Gastrocnemius medialis (tissue), 4 donors: Measurements from ENCODE around the gene ZDHHC12. TPM values are rescaled to one million over a fixed set of nuclear protein-coding genes. Genes with fewer than 3 reads are reported as not detected.

ENCODE experiments used
- ATAC-seq, 2 donors: fragments of 150-250 bp; one replicate each; pipeline ENCODE4 v1.9.1; 2016
- DNase-seq, 2 donors: peaks; one replicate each; pipeline ENCODE4 v3.0.0-alpha.2; 2019
- H3K27ac ChIP-seq, 4 donors: fragments of 200-600 bp; sonication (generic); 1 replicate in 1 of 4; 2 replicates in 3 of 4; pipeline ENCODE4 v1.5.1; 2016 to 2018; ENCODE audit warnings: mild to moderate bottlenecking in 2 of 4, moderate library complexity in 1 of 4
- H3K27me3 ChIP-seq, 3 donors: fragments of 200-600 bp; sonication (generic) in 2 of 3; 1 replicate in 1 of 3; 2 replicates in 2 of 3; pipeline versions ENCODE4 v1.5.1 to v1.6.0; 2016 to 2019; ENCODE audit warnings: mild to moderate bottlenecking in 1 of 3, moderate library complexity in 1 of 3
- H3K36me3 ChIP-seq, 2 donors: fragments of 200-600 bp; sonication (generic) in 1 of 2; one replicate each; pipeline ENCODE4 v1.5.1; 2017 to 2018
- H3K4me1 ChIP-seq, 2 donors: fragments of 200-600 bp; sonication (generic) in 1 of 2; one replicate each; pipeline ENCODE4 v1.5.1; 2016 to 2017; ENCODE audit warnings: mild to moderate bottlenecking in 2 of 2
- H3K4me3 ChIP-seq, 4 donors: fragments of 200-600 bp; sonication (generic) in 3 of 4; 1 replicate in 1 of 4; 2 replicates in 3 of 4; pipeline ENCODE4 v1.5.1; 2016 to 2019; ENCODE audit warnings: mild to moderate bottlenecking in 2 of 4
- H3K9me3 ChIP-seq, 3 donors: fragments of 200-600 bp; sonication (generic) in 2 of 3; 1 replicate in 1 of 3; 2 replicates in 2 of 3; pipeline ENCODE4 v1.5.1; 2016 to 2019
- CTCF ChIP-seq, 5 experiments: fragments of 450-650 bp in 3 of 5; fragments of 200-600 bp in 2 of 5; sonication (generic) in 2 of 5; IDR thresholded peaks in 4 of 5; conservative IDR thresholded peaks in 1 of 5; 1 replicate in 4 of 5; 2 replicates in 1 of 5; pipeline ENCODE4 v1.5.1; 2016 to 2019; ENCODE audit warnings: antibody characterized with exemption in 5 of 5, mild to moderate bottlenecking in 3 of 5, moderate library complexity in 3 of 5
- POLR2A ChIP-seq, 2 donors: fragments of 450-650 bp; IDR thresholded peaks; one replicate each; pipeline ENCODE4 v1.6.1; 2017; ENCODE audit warnings: antibody characterized with exemption in 2 of 2, mild to moderate bottlenecking in 2 of 2, moderate library complexity in 2 of 2
- in situ Hi-C, 4 donors: fragments of 200-750 bp; cut with MboI; loops; one replicate each; pipeline versions ENCODE4 v1.15.0 to v1.8.0; 2017; ENCODE audit warnings: low sequenced_read_pairs in 4 of 4
- intact Hi-C: fragments of 100-400 bp; cut with DNase I; formaldehyde crosslinking; loops from one replicate; pipeline ENCODE4 v1.15.1; 2023; ENCODE audit warnings: low total_unique reads
- total RNA-seq, 4 donors: library from RNA; depleted of rRNA; stranded (reverse); fragments of >200 nt; gene quantifications; one replicate each; pipeline versions ENCODE4 v1.1.0 to v1.2.3, GENCODE V29; 2016

The ZDHHC12 gene
- total RNA-seq, 4 donors from 2014 or later: 8.9 to 37.3 (median 31.0) TPM

DNA sequence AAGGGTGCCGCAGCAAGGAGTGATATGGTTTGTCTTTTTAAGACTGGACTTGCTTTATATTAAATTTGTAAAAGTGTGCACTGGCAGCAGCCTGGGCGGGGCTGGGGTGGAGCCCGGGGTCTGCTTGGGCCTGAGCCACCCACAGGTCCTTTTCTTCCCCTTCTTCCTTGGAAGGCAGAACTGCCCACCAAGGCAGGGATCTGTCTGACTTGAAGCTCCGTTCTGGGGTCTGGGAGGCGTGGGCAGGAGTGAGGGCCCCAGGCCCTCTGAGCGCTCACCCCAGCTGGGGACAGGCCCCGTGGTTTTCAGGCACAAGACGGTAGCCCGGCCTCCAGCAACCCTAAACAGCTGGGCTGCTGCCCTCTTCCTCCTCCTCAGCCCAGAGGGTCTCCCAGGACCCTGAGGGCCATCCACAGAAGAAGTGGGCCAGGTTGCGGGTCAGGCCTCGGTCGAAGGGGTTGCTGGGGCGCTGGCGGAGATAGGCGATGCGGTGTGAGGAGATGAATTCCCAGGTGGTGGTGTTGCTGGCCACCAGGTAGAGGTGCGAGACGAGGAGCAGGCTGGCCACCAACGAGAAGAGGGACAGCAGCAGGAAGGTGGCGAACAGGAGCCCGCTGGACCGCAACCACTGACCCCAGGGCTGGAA lies 3.0 kb downstream of the ZDHHC12 start:
- no peak for TF ChIP-seq POLR2A (IDR thresholded peaks at IDR 0.05)
- no peak for TF ChIP-seq CTCF (IDR thresholded peaks at IDR 0.05 in 4 of 5, conservative IDR thresholded peaks at IDR 0.05 in 1 of 5)
- Histone ChIP-seq H3K27ac (no peak overlapping the region), H3K36me3 (no peaks in the 10 kb centered on the region), H3K4me3 (no peak overlapping the region), H3K27me3 (no peaks in the 10 kb centered on the region), H3K4me1 (peaks cover 0 to 8% of the 10 kb centered on the region in 2 donors), H3K9me3 (no peaks in the 10 kb centered on the region)
- DNase-seq (no peak), ATAC-seq (no peak)
- in situ Hi-C loops: no loop called here
- intact Hi-C loops: no loop called here

GRCh38 chr9:128719919-128720605 lies 3.9 kb downstream of the ZDHHC12 start:
- no peak for DNase-seq
- H3K4me3 ChIP-seq: no peak overlapping the region
- TF ChIP-seq POLR2A (IDR thresholded peaks at IDR 0.05) (no peak), CTCF (IDR thresholded peaks at IDR 0.05 in 4 of 5, conservative IDR thresholded peaks at IDR 0.05 in 1 of 5) (no peak)
- no peak for ATAC-seq
- intact Hi-C loops (no loop called here), in situ Hi-C loops (no loop called here)
- H3K4me1 ChIP-seq: peaks cover 0 to 8% of the 10 kb centered on the region in 2 donors
- no peaks in the 10 kb centered on the region for H3K9me3 ChIP-seq
- no peak overlapping the region for H3K27ac ChIP-seq
- no peaks in the 10 kb centered on the region for H3K36me3 ChIP-seq
- no peaks in the 10 kb centered on the region for H3K27me3 ChIP-seq

DNA sequence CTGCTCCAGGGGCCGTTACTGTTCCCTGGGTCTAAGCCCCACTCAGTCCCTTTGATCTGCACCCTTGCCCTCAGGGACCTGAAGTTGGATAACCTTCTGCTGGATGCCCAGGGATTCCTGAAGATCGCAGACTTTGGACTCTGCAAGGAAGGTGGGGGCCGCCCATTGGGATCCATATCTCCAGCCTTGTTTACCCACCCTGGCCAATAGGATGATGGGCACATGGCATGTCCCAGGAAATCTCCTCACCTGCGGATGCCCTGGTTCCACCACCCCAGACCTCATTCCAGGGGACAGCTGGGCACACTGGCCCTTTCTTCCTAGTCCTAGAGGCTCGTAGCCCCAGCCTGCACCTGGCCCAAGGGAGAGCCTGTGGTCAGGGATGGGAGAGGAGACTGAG lies 5.5 kb downstream of the ZDHHC12 start:
- no peaks in the 10 kb centered on the region for H3K4me1 ChIP-seq

DNA sequence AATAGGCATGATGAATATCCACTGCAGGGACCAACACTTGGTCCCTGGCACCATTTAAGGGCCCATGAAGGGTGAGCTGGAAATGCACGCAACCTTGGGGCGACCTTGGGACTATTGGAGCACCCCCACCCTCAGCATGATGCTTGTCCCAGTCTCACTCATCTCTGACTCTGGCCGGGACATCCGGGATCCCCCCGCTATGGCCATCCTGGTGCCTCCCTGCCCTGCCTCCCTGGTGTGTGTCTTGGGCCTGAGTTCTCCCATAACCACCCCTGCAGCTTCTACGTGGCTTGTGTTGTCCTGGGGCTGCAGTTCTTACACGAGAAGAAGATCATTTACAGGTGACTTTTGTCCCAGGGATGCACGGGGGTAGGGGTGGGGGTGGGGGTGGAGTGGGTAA lies 5.9 kb downstream of the ZDHHC12 start:
- no peaks in the 10 kb centered on the region for H3K9me3 ChIP-seq
- ATAC-seq (no peak), DNase-seq (no peak)
- TF ChIP-seq CTCF (IDR thresholded peaks at IDR 0.05 in 4 of 5, conservative IDR thresholded peaks at IDR 0.05 in 1 of 5) (no peak), POLR2A (IDR thresholded peaks at IDR 0.05) (no peak)
- H3K27ac ChIP-seq: no peak overlapping the region
- H3K4me3 ChIP-seq: no peak overlapping the region
- no peaks in the 10 kb centered on the region for H3K36me3 ChIP-seq
- in situ Hi-C loops (no loop called here), intact Hi-C loops (no loop called here)
- H3K4me1 ChIP-seq: no peaks in the 10 kb centered on the region
- no peaks in the 10 kb centered on the region for H3K27me3 ChIP-seq

More for the DNA sequence above, 5.5 kb downstream of the ZDHHC12 start:
- no peak for TF ChIP-seq POLR2A (IDR thresholded peaks at IDR 0.05)
- TF ChIP-seq CTCF (IDR thresholded peaks at IDR 0.05 in 4 of 5, conservative IDR thresholded peaks at IDR 0.05 in 1 of 5): no peak
- H3K36me3 ChIP-seq: no peaks in the 10 kb centered on the region
- no peaks in the 10 kb centered on the region for H3K9me3 ChIP-seq
- no peak for DNase-seq
- in situ Hi-C loops: no loop called here
- no peak for ATAC-seq
- no peaks in the 10 kb centered on the region for H3K27me3 ChIP-seq
- H3K4me3 ChIP-seq: no peak overlapping the region
- H3K27ac ChIP-seq: no peak overlapping the region
- intact Hi-C loops: no loop called here
